Retinal pigment epithelial cell (primary cell): Measurements from ENCODE around the gene ADGRD2.
A peak's percentile ranks its signal among the peaks of the same experiment; 100 is the strongest.

Experiments used
- DNase-seq: peaks from one replicate; pipeline ENCODE4 v3.0.0-alpha.2; 2010; ENCODE audit warnings: low read depth
- H3K4me3 ChIP-seq: 2 replicates; pipeline ENCODE4 v1.5.1; 2011; ENCODE audit warnings: mild to moderate bottlenecking, low read length, control low read depth, moderate library complexity
- TF ChIP-seq, protein P1 (sequence below): conservative IDR thresholded peaks from 2 replicates; pipeline ENCODE4 v1.5.1; 2011; ENCODE audit warnings: low read depth, low read length, control low read depth, inconsistent platforms

ADGRD2 gene

DNA sequence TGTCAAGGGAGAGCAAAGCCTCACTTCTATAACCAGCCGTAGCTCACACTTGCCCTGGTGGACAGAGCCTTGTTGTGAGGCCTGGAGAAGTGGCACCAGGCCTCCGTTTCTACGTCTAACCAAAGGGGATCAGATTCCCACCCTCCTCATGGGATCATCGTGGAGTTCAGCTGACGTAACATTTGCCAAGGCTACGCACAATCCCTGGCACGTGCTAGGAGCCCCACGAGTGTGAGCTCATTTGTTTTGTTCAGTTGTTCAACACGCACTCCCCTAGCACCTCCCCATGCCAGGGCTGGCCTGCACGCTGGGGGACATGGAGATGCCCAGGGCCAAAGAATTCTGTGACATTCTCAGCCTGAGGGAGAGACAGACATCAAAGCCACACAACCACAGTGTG lies 23.1 kb downstream of the ADGRD2 start:
- TF ChIP-seq, protein P1, sequence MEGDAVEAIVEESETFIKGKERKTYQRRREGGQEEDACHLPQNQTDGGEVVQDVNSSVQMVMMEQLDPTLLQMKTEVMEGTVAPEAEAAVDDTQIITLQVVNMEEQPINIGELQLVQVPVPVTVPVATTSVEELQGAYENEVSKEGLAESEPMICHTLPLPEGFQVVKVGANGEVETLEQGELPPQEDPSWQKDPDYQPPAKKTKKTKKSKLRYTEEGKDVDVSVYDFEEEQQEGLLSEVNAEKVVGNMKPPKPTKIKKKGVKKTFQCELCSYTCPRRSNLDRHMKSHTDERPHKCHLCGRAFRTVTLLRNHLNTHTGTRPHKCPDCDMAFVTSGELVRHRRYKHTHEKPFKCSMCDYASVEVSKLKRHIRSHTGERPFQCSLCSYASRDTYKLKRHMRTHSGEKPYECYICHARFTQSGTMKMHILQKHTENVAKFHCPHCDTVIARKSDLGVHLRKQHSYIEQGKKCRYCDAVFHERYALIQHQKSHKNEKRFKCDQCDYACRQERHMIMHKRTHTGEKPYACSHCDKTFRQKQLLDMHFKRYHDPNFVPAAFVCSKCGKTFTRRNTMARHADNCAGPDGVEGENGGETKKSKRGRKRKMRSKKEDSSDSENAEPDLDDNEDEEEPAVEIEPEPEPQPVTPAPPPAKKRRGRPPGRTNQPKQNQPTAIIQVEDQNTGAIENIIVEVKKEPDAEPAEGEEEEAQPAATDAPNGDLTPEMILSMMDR, result no peak
- DNase-seq, result peak; percentile 7
- no peak overlapping the region for H3K4me3 ChIP-seq

DNA sequence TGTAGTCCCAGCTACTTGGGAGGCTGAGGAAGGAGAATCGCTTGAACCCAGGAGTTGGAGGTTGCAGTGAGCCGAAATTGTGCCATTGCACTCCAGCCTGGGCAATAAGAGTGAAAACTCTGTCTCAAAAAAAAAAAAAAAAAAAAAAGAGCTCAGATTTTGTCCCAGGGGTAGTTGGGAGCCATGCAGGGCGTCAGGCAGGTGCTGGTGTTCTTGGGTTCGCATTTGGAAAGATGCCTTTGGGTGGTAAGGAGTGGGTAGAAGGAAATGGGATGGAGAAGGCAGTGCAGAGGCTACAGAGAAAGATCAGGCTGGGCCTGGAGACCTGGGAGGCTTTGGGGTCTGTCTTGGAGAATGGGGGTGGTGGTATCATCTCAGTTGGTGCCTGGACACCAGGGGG lies 23.9 kb downstream of the ADGRD2 start:
- H3K4me3 ChIP-seq, result no peak overlapping the region
- TF ChIP-seq, protein P1, result no peak
- DNase-seq, result no peak

DNA sequence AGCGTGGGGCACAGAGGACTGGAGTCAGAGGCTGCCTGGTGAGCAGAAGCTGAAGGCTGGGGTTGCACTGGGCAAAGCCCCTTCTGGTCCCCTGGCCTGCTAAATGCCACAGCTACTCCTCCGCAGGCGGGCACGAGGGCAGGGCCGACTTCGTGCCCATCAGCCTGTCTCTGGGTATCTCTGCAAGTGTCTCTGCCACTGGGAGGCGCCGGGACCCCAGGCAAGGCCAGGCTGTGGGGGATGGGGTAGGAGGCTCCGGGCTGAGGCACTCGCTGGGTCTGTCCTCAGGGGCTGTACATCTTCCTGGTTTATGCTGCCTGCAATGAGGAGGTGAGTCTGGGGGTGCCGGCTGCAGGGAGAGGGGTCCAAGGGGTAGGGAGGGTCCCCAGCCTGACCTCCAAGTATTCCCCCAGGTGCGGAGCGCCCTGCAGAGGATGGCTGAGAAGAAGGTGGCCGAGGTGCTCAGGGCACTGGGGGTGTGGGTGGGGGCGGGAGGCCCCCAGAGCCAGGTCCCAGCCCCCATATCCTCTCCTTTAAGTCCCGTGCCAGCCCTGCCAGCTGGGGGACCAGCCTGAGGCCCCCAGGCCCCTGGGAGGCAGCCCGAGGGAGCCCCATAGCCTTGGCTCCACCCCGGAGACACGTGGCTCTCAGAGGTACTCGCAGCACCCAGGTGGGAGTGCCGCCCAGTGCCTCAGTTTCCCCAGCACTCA lies 25.1 kb downstream of the ADGRD2 start:
- no peak overlapping the region for H3K4me3 ChIP-seq
- TF ChIP-seq, protein P1, result no peak
- no peak for DNase-seq

DNA sequence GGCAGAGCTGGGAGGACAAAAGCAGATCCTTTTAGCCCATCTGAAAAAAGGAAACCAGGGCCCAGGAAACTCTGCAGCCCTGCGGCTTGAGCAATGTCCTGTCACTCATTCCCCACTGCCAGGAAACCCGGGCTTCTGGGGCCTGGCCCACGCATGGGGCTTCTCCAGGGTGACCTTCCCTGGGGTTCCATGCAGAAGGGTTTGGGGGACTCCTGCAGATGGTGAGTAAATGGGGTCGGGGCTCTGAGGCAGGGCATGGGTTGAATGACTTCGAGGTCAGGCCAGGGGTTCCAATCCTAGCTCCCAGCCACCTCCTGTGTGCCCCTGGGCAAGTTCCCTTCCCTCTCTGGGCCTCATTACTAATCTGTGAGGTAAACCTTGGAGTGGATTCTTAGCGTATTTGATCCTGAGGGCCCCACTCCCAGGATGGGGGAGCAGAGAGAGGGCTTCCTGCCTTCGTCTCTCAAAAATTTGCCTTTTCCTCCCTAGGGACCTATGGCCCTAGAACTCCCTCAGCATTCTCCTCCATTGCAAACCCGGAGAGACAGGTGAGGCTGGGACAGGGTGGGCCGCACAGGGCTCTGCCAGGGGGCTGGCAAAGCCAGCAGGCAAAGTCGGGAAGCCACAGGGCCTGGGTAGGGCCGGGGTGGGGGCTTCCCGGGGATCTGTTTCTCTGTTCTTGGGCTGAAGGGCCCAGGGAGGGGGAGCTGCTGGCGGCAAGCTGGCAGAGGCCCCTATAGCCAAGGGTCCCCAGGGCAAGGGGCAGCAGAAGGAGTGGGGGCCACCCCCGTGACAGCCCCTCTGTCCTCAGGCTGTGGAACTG lies 25.8 kb downstream of the ADGRD2 start:
- no peak overlapping the region for H3K4me3 ChIP-seq

DNA sequence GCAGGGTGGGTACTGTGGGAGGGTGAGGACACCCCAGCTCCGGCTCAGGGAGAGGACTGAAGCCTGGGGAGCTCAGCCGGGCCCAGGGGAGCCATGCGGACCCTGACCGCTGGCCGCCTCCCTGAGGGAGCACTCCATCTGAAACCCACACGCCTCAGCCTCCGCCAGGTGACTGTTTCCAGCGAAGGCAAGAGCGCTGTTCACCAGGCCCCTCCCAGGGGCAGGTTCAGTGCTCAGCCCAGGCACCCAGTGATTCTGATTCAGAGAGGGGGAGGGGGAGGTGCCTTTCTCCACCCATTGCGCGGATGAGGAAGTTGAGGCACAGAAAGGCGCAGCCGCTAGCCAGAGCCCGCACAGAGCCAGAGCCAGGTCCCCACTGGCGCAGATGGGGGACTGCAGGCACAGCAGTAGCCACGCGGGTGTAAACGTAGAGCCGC lies 27.0 kb downstream of the ADGRD2 start:
- peak overlapping the region; percentile 10 for H3K4me3 ChIP-seq
- TF ChIP-seq, protein P1, result no peak
- DNase-seq, result no peak

More for the DNA sequence above, 25.8 kb downstream of the ADGRD2 start:
- no peak for DNase-seq
- TF ChIP-seq, protein P1, result no peak

DNA sequence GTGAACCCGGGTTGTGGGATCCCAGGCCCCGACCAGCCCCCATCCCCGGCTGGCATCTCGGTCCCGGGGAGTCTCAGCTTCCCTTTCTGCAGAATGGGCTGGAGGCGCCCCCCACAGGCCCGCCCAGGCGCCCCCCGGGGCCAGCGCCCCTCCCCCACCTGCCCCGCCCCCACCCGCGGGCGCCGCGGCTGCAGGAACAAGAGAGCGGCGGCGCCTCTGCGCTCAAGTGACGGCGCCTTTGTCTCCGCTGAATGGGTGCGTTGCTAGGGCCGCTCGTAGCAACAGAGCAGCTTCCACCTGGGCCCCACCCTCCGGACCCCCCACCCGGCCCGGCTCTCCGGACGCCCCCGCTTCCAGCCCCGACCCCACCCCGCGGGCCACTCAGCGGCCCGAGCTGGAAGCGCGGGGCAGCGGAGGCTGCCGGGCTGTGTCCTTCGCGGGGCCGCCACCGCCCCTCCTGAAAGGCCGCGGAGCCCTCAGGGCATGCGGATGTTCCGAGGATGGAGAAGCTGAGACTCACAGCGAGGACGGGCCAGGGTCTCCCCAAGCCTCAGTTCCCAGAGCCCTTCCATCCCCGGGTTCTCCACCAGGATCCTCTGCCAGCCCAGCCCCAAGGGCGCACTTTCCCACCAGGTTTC lies 27.5 kb downstream of the ADGRD2 start:
- TF ChIP-seq, protein P1, result no peak
- H3K4me3 ChIP-seq, result peak overlapping the region; percentile 10
- DNase-seq, result no peak
